ENCODE data around the gene ACSL1. TPM values are rescaled to one million over a fixed set of nuclear protein-coding genes. Genes with fewer than 3 reads are reported as not detected.

The ACSL1 gene
- total RNA-seq, 1 experiment from 2014 or later, result 3.5 TPM

DNA sequence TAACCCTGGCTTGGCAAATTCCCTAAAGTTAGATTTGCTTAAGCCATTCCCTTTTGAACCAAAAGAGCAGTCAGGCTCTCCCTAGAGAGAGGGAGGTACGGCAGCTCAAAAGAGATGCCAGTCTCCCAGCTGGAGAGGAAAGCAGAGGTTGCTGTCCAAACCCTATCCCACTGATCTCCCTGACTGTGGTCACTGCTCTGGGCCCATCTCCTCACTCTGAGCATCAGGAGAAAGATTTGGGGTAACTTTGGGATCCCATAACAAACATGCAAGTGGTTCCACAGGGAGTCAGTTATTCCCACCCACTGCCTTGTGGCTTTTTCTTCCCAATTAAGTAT lies 17.1 kb downstream of the ACSL1 start:
- no peak overlapping the region for H3K4me3 Mint-ChIP-seq
- H3K9me3 Mint-ChIP-seq, result no peaks in the 10 kb centered on the region
- H2AFZ ChIP-seq (ENCODE audit: low read length), result no peak overlapping the region

More for the DNA sequence above, 17.1 kb downstream of the ACSL1 start:
- no peaks in the 10 kb centered on the region for H4K20me1 ChIP-seq (ENCODE audit: control insufficient read depth, insufficient read depth, insufficient read length)
- H3K27ac ChIP-seq (ENCODE audit: insufficient read length, low read depth, low read length), result peak overlapping the region; percentile 25
- H2AK5ac ChIP-seq (ENCODE audit: insufficient read length, low read length), result no peak overlapping the region
- H3K9me3 ChIP-seq (ENCODE audit: control insufficient read depth, low read depth, low read length), result no peaks in the 10 kb centered on the region
- H3K14ac ChIP-seq (ENCODE audit: insufficient read depth, low read length), result no peak overlapping the region
- Mint-ChIP-seq H3K4me1 (peaks cover 30 to 33% of the 10 kb centered on the region in 2 experiments), H3K27ac (no peak overlapping the region; a peak in 1 of 7 replicates), H3K27me3 (ENCODE audit: low read depth) (peaks cover 24% of the 10 kb centered on the region), H3K36me3 (ENCODE audit: insufficient read depth in 1 of 3, low read depth in 3 of 3) (no peaks in the 10 kb centered on the region)
- no peak overlapping the region for H3K4ac ChIP-seq (ENCODE audit: low read depth, low read length)
- no peak overlapping the region for H4K8ac ChIP-seq (replicated peaks; ENCODE audit: insufficient read length, low read depth, low read length)
- H3K56ac ChIP-seq (ENCODE audit: insufficient read length, low read depth, low read length), result no peak overlapping the region
- H3K9ac ChIP-seq (ENCODE audit: extremely low read depth, insufficient read length, low read length), result no peak overlapping the region
- H3K23ac ChIP-seq (ENCODE audit: insufficient read length, low read depth, low read length), result no peak overlapping the region
- no peak overlapping the region for H3T11ph ChIP-seq (ENCODE audit: low read length)
- H4K5ac ChIP-seq (ENCODE audit: insufficient read length, low read depth, low read length), result no peak overlapping the region
- H3K79me1 ChIP-seq (ENCODE audit: insufficient read depth, low read depth, low read length, poor library complexity, severe bottlenecking), result no peaks in the 10 kb centered on the region
- H3K23me2 ChIP-seq (ENCODE audit: insufficient read length, low read depth, low read length, poor library complexity, severe bottlenecking), result no peaks in the 10 kb centered on the region
- H2BK20ac ChIP-seq (ENCODE audit: low read depth, low read length, poor library complexity, severe bottlenecking), result no peak overlapping the region
- H2BK15ac ChIP-seq (ENCODE audit: low read depth, low read length), result no peak overlapping the region
- no peak overlapping the region for H2BK5ac ChIP-seq (ENCODE audit: insufficient read length, low read length)
- H3K4me1 ChIP-seq (ENCODE audit: insufficient read depth, low read length), result peaks cover 6% of the 10 kb centered on the region; the same call in 1 of the 2 replicates
- no peaks in the 10 kb centered on the region for H3K27me3 ChIP-seq (ENCODE audit: insufficient read depth, low read length)
- H3K79me2 ChIP-seq (ENCODE audit: insufficient read depth, low read length), result no peaks in the 10 kb centered on the region
- TF ChIP-seq, protein P1, sequence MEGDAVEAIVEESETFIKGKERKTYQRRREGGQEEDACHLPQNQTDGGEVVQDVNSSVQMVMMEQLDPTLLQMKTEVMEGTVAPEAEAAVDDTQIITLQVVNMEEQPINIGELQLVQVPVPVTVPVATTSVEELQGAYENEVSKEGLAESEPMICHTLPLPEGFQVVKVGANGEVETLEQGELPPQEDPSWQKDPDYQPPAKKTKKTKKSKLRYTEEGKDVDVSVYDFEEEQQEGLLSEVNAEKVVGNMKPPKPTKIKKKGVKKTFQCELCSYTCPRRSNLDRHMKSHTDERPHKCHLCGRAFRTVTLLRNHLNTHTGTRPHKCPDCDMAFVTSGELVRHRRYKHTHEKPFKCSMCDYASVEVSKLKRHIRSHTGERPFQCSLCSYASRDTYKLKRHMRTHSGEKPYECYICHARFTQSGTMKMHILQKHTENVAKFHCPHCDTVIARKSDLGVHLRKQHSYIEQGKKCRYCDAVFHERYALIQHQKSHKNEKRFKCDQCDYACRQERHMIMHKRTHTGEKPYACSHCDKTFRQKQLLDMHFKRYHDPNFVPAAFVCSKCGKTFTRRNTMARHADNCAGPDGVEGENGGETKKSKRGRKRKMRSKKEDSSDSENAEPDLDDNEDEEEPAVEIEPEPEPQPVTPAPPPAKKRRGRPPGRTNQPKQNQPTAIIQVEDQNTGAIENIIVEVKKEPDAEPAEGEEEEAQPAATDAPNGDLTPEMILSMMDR (conservative IDR thresholded peaks at IDR 0.05), result no peak
- no peak overlapping the region for H2BK12ac ChIP-seq (ENCODE audit: insufficient read length, low read depth, low read length)
- H4K91ac ChIP-seq (ENCODE audit: insufficient read length, low read depth, low read length), result no peak overlapping the region
- H2BK120ac ChIP-seq (ENCODE audit: low read depth, low read length, poor library complexity, severe bottlenecking), result no peak overlapping the region
- DNase-seq, result no peak
- no CpG with 5 or more reads among the region's 1 CpG for WGBS (ENCODE audit: extremely low coverage, insufficient read length, low lambda C conversion rate)
- no peak overlapping the region for H3K4me2 ChIP-seq (ENCODE audit: insufficient read depth, insufficient read length, low read length)
- no peak overlapping the region for H3K18ac ChIP-seq (ENCODE audit: insufficient read length, low read depth, low read length)
